Measurements from ENCODE around the gene STX16. TPM values are rescaled to one million over a fixed set of nuclear protein-coding genes. Genes with fewer than 3 reads are reported as not detected.

STX16 gene
- total RNA-seq, 1 donor from 2014 or later: 47.7 TPM

- Histone ChIP-seq H3K36me3 (ENCODE audit: control insufficient read depth, insufficient read depth, low read length) (peaks cover 2% of the 10 kb centered on the region), H3K4me3 (ENCODE audit: low read depth, low read length) (no peak overlapping the region), H3K27me3 (ENCODE audit: control insufficient read depth, insufficient read depth, low read length) (no peaks in the 10 kb centered on the region)
- no peak for TF ChIP-seq CTCF (IDR thresholded peaks at IDR 0.05; ENCODE audit: insufficient read depth, low read length, severe bottlenecking)
- FAIRE-seq: no peak
- DNase-seq (ENCODE audit: low read depth): peak; percentile 27
Measured at GRCh38 chr20:58691773-58692578, 40.9 kb downstream of the STX16 start.

- DNase-seq (ENCODE audit: low read depth) (peak; percentile 32), FAIRE-seq (no peak)
- H3K27me3 ChIP-seq (ENCODE audit: control insufficient read depth, insufficient read depth, low read length): no peaks in the 10 kb centered on the region
- H3K36me3 ChIP-seq (ENCODE audit: control insufficient read depth, insufficient read depth, low read length): peaks cover 3% of the 10 kb centered on the region
- TF ChIP-seq CTCF (IDR thresholded peaks at IDR 0.05; ENCODE audit: insufficient read depth, low read length, severe bottlenecking): peak; percentile 22
- H3K4me3 ChIP-seq (ENCODE audit: low read depth, low read length): peak within 1 kb of the TSS; percentile 45
Measured at GRCh38 chr20:58692579-58693225, 41.6 kb downstream of the STX16 start, which contains the start of gene NPEPL1. TSS of gene NPEPL1 (plus strand) at chr20:58692800. CDS start at chr20:58692901, 101 bp downstream.

- TF ChIP-seq CTCF (IDR thresholded peaks at IDR 0.05; ENCODE audit: insufficient read depth, low read length, severe bottlenecking): no peak
- no peak for FAIRE-seq
- H3K36me3 ChIP-seq (ENCODE audit: control insufficient read depth, insufficient read depth, low read length): peaks cover 7% of the 10 kb centered on the region
- no peaks in the 10 kb centered on the region for H3K27me3 ChIP-seq (ENCODE audit: control insufficient read depth, insufficient read depth, low read length)
- peak overlapping the region; percentile 45 for H3K4me3 ChIP-seq (ENCODE audit: low read depth, low read length)
- DNase-seq (ENCODE audit: low read depth): no peak
Measured at GRCh38 chr20:58693226-58694006, 42.3 kb downstream of the STX16 start.

- Histone ChIP-seq H3K27me3 (ENCODE audit: control insufficient read depth, insufficient read depth, low read length) (no peaks in the 10 kb centered on the region), H3K4me3 (ENCODE audit: low read depth, low read length) (no peak overlapping the region), H3K36me3 (ENCODE audit: control insufficient read depth, insufficient read depth, low read length) (peaks cover 9% of the 10 kb centered on the region)
- FAIRE-seq: no peak
- no peak for TF ChIP-seq CTCF (IDR thresholded peaks at IDR 0.05; ENCODE audit: insufficient read depth, low read length, severe bottlenecking)
- DNase-seq (ENCODE audit: low read depth): no peak
Measured at GRCh38 chr20:58694241-58695083, 43.4 kb downstream of the STX16 start.

GRCh38 chr20:58695084-58695722 is 44.1 kb downstream of the STX16 start:
- Histone ChIP-seq H3K36me3 (ENCODE audit: control insufficient read depth, insufficient read depth, low read length) (peaks cover 13% of the 10 kb centered on the region), H3K4me3 (ENCODE audit: low read depth, low read length) (no peak overlapping the region), H3K27me3 (ENCODE audit: control insufficient read depth, insufficient read depth, low read length) (no peaks in the 10 kb centered on the region)
- FAIRE-seq: peak; percentile 100
- no peak for DNase-seq (ENCODE audit: low read depth)
- no peak for TF ChIP-seq CTCF (IDR thresholded peaks at IDR 0.05; ENCODE audit: insufficient read depth, low read length, severe bottlenecking)
